Activated CD4-positive, alpha-beta T cell treated with anti-CD3 and anti-CD28 coated beads, Interleukin-2, amount 10 ng/mL, durations not matched to agents 24 days and 14 days (primary cell): ENCODE measurements around the gene MARF1. TPM values are rescaled to one million over a fixed set of nuclear protein-coding genes. Genes with fewer than 3 reads are reported as not detected.
"Not testable (repeated sequence)": the region's sequence is repeated elsewhere in the genome, so short reads cannot be mapped to it uniquely, and the experiment has no call there.

Experiments
- DNase-seq: peaks from one replicate; pipeline ENCODE4 v3.0.0; 2022
- H3K27ac Mint-ChIP-seq: one replicate; pipeline ENCODE4 v1.8.0; 2022; ENCODE audit warnings: mild to moderate bottlenecking, mixed read lengths
- H3K27me3 Mint-ChIP-seq: one replicate; pipeline ENCODE4 v1.8.0; 2022; ENCODE audit warnings: mixed read lengths
- H3K36me3 Mint-ChIP-seq: one replicate; pipeline ENCODE4 v1.8.0; 2022; ENCODE audit warnings: low read depth, mild to moderate bottlenecking, mixed read lengths
- H3K4me1 Mint-ChIP-seq: one replicate; pipeline ENCODE4 v1.8.0; 2021; ENCODE audit warnings: mixed read lengths
- H3K4me3 Mint-ChIP-seq: one replicate; pipeline ENCODE4 v1.8.0; 2022; ENCODE audit warnings: mild to moderate bottlenecking, moderate library complexity, mixed read lengths
- H3K9me3 Mint-ChIP-seq: one replicate; pipeline ENCODE4 v1.8.0; 2021; ENCODE audit warnings: mixed read lengths
- intact Hi-C: fragments of 100-400 bp; cut with micrococcal nuclease; formaldehyde crosslinking; loops from one replicate; pipeline ENCODE4 v1.15.1; 2023
- total RNA-seq: library from RNA; stranded (reverse); gene quantifications from 2 replicates; pipeline ENCODE4 v1.2.3, GENCODE V29; 2022

The MARF1 gene
- total RNA-seq, 1 donor from 2014 or later, result 55.6 TPM

DNA sequence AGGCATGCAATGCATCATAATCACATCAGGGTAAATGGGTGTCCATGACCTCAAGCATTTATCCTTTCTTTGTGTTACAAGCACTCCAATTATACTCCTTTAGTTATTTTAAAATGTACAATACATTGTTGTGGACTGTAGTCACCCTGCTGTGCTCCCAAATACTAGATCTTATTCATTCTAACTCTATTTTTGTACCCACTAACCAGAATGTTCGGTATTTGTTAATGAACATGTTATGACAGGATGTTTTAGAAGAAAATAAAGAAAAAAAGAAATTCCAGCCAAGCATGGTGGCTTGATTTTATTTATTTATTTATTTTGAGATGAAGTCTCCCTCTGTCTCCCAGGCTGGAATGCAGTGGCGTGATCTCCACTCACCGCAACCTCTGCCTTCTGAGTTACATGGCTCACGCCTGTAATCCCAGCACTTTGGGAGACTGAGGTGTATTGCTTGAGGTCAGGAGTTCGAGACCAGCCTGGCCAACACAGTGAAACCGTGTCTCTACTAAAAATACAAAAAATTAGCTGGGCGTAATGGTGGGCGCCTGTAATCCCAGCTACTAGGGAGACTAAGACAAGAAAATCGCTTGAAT lies 5.3 kb upstream of the MARF1 start:
- DNase-seq, result no peak
- H3K4me3 Mint-ChIP-seq, result no peak overlapping the region
- H3K4me1 Mint-ChIP-seq, result peaks cover 26% of the 10 kb centered on the region
- intact Hi-C loops, result no loop called here
- H3K27me3 Mint-ChIP-seq, result no peaks in the 10 kb centered on the region
- no peaks in the 10 kb centered on the region for H3K9me3 Mint-ChIP-seq
- H3K36me3 Mint-ChIP-seq, result peaks cover 15% of the 10 kb centered on the region
- no peak overlapping the region for H3K27ac Mint-ChIP-seq

DNA sequence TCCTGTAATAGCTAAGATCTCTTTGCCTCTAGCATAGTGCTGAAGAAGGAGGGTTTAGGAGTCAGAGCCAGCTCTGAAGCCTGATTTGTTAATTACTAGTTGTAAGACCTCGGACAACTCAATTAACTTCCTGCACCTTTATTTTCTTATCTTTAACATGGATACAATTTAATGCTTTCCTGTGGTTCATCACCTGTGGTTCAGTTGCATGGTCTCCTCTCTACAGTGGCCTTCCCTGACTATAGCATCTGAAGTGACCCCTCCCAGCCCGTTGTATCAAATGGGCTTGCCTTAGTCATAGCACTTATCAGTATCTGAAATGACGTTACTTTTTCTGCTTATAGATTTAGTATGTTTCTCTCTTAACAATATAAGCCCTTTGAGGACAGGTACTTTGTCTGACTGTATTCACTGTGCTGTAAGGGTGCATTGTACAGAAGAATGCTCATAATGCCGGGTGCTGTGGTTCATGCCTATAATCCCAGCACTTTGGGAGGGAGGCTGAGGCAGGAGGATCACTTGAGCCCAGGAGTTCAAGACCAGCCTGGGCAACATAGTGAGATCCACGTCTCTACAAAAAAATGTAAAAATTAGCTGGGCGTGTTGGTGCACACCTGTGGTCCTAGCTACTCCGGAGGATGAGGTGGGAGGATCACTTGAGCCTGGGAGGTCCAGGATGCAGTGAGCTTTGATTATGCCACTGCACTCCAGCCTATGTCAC lies 4.5 kb upstream of the MARF1 start:
- DNase-seq, result no peak
- no peak overlapping the region for H3K27ac Mint-ChIP-seq
- no peaks in the 10 kb centered on the region for H3K9me3 Mint-ChIP-seq
- peaks cover 19% of the 10 kb centered on the region for H3K4me1 Mint-ChIP-seq
- intact Hi-C loops, result no loop called here
- no peak overlapping the region for H3K4me3 Mint-ChIP-seq
- H3K36me3 Mint-ChIP-seq, result peaks cover 10% of the 10 kb centered on the region
- H3K27me3 Mint-ChIP-seq, result no peaks in the 10 kb centered on the region

DNA sequence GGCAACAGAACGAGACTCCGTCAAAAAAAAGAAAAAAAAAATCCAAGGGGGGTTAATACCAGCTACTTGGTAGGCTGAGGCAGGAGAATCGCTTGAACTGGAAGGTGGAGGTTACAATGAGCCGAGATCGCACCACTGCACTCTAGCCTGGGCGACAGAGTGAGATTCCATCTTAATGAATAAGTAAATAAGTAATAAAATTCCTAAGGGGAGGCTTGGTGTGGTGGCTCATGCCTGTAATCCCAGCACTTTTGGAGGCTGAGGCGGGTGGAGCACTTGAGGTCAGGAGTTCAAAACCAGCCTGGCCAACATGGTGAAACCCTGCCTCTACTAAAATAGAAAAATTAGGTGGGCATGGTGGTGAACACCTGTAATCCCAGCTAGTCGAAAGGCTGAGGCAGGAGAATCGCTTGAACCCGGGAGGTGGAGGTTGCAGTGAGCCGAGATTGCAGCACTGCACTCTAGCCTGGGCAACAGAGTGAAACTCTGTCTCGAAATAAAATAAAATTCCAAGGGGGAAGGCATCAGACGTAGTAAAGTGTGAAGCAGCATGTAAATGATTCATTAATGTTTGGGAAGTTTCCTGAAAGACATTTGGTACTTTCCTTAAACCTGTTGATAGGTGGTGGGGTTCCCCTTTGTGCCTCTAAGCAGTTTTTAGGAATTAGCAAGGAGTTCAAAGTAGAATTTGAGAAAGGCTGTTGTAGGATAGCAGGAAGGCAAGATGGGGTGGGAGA lies 3.8 kb upstream of the MARF1 start:
- H3K4me1 Mint-ChIP-seq, result peaks cover 22% of the 10 kb centered on the region
- H3K27ac Mint-ChIP-seq, H3K36me3 Mint-ChIP-seq, intact Hi-C loops, H3K4me3 Mint-ChIP-seq, H3K9me3 Mint-ChIP-seq, DNase-seq, H3K27me3 Mint-ChIP-seq: not testable (repeated sequence)

DNA sequence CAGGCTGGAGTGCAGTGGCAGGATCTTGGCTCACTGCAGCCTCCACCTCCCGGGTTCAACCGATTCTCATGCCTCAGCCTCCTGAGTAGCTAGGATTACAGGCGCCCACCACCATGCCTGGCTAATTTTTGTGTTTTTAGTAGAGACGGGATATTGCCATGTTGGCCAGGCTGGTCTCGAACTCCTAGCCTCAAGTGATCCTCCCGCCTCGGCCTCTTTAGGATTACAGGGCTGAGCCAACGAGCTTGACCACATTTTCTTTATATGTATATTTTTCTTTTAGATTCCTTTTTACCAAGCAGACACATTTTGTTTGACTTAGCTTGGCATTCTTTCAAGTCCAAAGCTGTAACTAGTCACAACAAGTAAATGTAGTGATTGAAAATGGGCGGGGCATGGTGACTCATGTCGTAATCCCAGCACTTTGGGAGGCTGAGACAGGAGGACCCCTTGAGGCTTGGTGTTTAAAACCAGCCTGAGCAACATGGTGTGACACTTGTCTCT lies 2.1 kb upstream of the MARF1 start:
- H3K36me3 Mint-ChIP-seq, H3K27ac Mint-ChIP-seq, H3K4me3 Mint-ChIP-seq, DNase-seq, H3K9me3 Mint-ChIP-seq, H3K27me3 Mint-ChIP-seq: not testable (repeated sequence)
- intact Hi-C loops, result loop anchor here (5.0 kb wide), 2 partner anchors 37 to 1013 kb away; partner anchors contain the start of genes BFAR and PARN
- peaks cover 33% of the 10 kb centered on the region for H3K4me1 Mint-ChIP-seq

DNA sequence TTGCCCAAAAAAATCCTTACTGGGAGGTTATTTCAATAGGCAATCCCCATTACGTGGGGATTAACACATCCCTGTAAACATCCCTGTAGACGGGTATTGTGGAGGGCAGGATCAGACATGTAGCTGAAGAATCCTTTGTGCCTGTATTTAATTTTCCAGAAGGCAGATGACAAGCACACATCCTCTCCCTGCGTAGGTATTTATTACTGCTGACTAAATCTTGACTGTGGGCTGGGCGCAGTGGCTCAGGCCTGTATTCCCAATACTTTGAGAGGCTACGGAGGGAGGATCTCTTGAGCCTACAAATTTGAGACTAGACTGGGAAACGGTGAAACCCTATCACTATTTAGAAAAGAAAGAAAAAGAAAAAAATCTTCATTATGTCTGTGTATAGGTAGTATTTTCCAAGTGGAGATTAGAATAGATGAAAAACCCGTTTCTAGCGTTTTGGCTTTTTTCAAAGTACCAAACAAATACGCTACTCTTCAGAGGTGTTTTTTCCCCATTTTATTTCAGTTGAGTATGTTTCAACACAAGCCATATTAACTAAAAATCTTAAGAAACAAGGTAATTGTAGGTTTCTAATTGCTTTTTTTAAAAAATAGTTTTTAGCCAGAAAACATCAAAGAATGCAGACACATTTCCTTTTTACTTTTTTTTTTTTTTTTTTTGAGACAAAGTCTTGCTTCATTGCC lies 1.5 kb upstream of the MARF1 start:
- Mint-ChIP-seq H3K27me3 (no peaks in the 10 kb centered on the region), H3K36me3 (peaks cover 8% of the 10 kb centered on the region), H3K4me1 (peaks cover 33% of the 10 kb centered on the region), H3K4me3 (peak overlapping the region; percentile 94), H3K27ac (peak overlapping the region; percentile 97), H3K9me3 (no peaks in the 10 kb centered on the region)
- intact Hi-C loops, result loop anchor here (5.0 kb wide), 2 partner anchors 38 to 1012 kb away; partner anchors contain the start of genes BFAR and PARN
- DNase-seq, result no peak

DNA sequence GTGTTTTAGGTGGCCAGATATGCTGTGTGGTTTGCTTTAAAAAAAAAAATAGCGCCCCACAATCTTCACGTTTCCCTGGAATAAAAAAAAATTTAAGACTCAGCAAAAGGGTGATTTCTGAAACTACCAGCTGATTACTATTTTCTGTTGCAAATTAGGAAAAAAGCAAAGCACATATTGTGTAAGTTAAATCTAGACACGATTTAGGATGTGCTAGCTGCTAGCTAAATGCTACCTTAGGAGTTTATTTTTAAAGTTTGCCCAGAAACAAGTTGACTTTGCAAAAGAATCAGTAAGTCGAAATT lies 944 bp upstream of the MARF1 start:
- H3K27me3 Mint-ChIP-seq, result no peaks in the 10 kb centered on the region
- H3K27ac Mint-ChIP-seq, result peak overlapping the region; percentile 97
- peaks cover 36% of the 10 kb centered on the region for H3K4me1 Mint-ChIP-seq
- no peak for DNase-seq
- H3K4me3 Mint-ChIP-seq, result peak overlapping the region; percentile 94
- intact Hi-C loops, result loop anchor here (1.0 to 5.0 kb wide), 6 partner anchors 7 to 1012 kb away; partner anchors contain the start of genes BFAR, CEP20 and PARN
- peaks cover 12% of the 10 kb centered on the region for H3K36me3 Mint-ChIP-seq
- H3K9me3 Mint-ChIP-seq, result peaks cover 2% of the 10 kb centered on the region

DNA sequence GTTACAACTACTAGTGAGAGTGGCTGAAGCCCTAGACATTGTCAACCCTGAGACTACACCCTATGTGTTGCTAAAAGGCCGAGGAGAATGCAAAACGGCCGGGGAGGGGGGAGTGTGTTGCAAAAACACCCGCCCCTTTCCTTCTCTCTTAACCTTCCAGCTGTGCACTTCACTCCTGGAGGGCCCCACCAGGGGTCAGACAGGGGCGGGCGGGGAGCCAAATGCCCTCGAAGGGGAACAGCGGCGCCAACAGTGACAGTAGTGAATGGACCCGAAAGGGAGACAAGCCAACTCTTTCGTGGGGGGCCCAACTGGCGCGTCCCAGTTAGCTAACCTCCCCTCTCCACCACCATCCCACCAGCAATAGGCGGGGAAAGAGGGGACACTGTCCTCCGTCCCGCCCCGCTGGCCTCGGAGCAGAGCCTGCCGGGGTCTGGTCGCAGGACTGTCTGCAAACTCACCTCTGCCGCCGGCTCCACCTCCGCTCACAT lies 352 bp downstream of the MARF1 start:
- Mint-ChIP-seq H3K36me3 (peaks cover 24% of the 10 kb centered on the region), H3K27ac (peak overlapping the region; percentile 97), H3K4me1 (peaks cover 44% of the 10 kb centered on the region), H3K9me3 (peaks cover 6% of the 10 kb centered on the region), H3K4me3 (peak overlapping the region; percentile 94), H3K27me3 (no peaks in the 10 kb centered on the region)
- DNase-seq, result peak; percentile 92
- intact Hi-C loops, result loop anchor here (1.0 to 5.0 kb wide), 6 partner anchors 9 to 1010 kb away; partner anchors contain the start of genes BFAR, CEP20 and PARN

DNA sequence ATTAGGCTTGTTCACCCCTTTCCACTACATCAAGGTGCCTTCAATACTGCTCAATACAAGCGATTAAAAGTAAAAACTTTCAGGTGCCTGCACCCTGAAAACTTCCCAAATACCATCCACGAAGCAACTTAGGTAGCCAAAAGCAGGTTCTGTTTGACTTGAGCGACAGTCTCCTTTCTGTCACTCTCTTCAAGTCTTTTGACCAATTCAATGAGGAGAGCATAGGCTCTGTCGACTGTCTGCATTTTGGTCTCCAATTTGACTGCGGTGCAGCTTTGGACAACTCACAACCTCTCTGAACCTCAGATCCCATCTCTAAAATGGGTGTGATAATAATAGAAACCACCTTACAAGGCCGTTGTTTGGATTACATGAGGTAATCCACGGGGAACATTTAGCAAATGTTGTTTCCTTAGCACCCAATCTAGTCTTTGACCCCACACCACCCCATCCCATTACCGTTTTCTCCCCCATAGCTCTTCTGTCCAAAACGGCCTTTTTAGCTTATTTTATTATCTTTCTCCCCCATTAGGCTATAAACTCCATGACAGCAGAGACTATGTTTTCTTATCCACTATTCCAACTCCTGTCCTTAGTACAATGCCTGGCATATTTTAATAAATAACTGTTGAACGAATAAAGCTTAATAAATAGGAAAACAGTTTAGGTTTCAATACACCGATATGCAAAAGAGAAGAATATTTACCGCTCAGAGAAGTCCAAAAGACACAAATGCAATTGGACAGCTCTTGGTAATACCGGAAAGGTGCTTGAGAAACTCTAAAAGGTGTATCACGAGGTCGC lies 999 bp downstream of the MARF1 start:
- intact Hi-C loops, result loop anchor here (2.0 to 5.0 kb wide), 4 partner anchors 40 to 1010 kb away; partner anchors contain the start of genes BFAR, CEP20 and PARN
- Mint-ChIP-seq H3K36me3 (peaks cover 30% of the 10 kb centered on the region), H3K9me3 (peaks cover 6% of the 10 kb centered on the region), H3K27ac (peak overlapping the region; percentile 97), H3K27me3 (no peaks in the 10 kb centered on the region), H3K4me1 (peaks cover 50% of the 10 kb centered on the region), H3K4me3 (peak overlapping the region; percentile 94)
- DNase-seq, result no peak

DNA sequence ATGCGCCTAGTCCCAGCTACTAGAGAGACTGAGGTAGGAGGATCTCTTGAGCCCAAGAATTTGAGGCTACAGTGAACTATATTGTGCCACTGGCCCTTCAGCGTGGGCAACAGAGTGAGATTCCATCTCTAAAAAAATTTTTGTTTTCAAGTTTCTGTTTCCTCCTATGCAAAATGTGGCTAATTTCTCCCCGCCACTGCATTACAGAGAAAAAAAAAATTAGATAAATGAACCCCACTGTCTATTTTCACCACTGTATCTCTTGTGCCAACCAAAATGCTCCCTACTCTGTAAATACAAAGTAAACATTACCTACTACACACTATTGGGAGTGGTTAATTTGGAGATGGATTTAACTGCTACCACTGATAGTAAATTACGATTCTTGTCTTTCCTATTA lies 2.0 kb downstream of the MARF1 start:
- Mint-ChIP-seq H3K27me3 (no peaks in the 10 kb centered on the region), H3K9me3 (peaks cover 6% of the 10 kb centered on the region), H3K4me3 (peak overlapping the region; percentile 94), H3K4me1 (peaks cover 60% of the 10 kb centered on the region), H3K36me3 (peaks cover 39% of the 10 kb centered on the region), H3K27ac (peak overlapping the region; percentile 97)
- DNase-seq, result no peak
- intact Hi-C loops, result loop anchor here (5.0 kb wide), 2 partner anchors 41 to 1009 kb away; partner anchors contain the start of genes BFAR and PARN

DNA sequence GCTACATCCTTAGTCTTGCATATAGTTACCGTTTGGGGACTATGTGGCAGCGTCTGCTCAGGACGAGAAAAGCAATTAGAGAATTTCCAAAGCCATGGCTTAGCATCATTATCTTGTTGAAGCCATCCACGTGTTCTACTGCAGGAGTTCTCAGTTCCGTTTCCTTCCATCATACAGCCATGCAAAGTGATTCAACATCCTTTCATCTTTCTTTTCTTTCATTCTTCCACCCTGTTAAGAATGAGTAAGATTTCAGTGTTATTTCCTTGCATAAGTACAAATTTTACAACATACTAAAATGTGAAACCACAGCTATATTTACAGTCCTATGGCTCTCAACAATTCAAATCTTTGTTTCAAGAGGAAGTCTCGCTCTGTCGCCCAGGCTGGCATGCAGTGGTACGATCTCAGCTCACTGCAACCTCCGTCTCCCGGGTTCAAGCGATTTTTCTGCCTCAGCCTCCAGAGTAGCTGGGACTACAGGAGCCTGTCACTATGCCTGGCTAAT lies 3.8 kb downstream of the MARF1 start:
- no peak for DNase-seq
- Mint-ChIP-seq H3K27ac (peak overlapping the region; percentile 92), H3K36me3 (peaks cover 53% of the 10 kb centered on the region), H3K4me1 (peaks cover 67% of the 10 kb centered on the region), H3K27me3 (no peaks in the 10 kb centered on the region), H3K9me3 (peaks cover 6% of the 10 kb centered on the region), H3K4me3 (peak overlapping the region; percentile 67)
- intact Hi-C loops, result loop anchor here (1.0 to 5.0 kb wide), 3 partner anchors 48 to 212 kb away; no protein-coding TSS in a partner anchor

DNA sequence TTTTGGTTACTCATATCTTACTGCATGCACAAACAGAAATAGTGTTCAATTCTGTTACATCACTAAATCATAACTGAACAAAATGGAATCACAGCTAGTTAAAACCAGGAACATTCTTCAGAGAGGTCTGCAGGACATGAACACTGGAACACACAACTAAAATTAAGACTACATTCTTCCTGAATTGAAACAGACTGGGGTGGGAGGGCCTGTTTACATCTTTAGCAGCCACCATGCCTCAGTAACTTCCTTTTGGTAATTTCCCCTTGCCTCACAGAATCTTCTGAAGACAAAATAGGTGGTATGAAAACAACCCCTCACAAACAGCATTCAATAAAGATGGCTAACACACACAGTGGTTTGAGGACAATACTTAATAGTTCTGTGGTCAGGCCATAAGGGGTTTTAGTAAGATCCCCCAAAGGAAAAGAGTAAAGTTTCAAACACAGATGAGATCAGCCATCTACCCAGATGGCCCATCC lies 6.5 kb downstream of the MARF1 start:
- H3K27me3 Mint-ChIP-seq, result no peaks in the 10 kb centered on the region
- DNase-seq, result peak; percentile 71
- H3K4me1 Mint-ChIP-seq, result peaks cover 59% of the 10 kb centered on the region
- peak overlapping the region; percentile 66 for H3K4me3 Mint-ChIP-seq
- intact Hi-C loops, result loop anchor here (5.0 kb wide), 1 partner anchor 66 kb away; no protein-coding TSS in a partner anchor
- peaks cover 10% of the 10 kb centered on the region for H3K9me3 Mint-ChIP-seq
- peaks cover 71% of the 10 kb centered on the region for H3K36me3 Mint-ChIP-seq
- H3K27ac Mint-ChIP-seq, result peak overlapping the region; percentile 91

DNA sequence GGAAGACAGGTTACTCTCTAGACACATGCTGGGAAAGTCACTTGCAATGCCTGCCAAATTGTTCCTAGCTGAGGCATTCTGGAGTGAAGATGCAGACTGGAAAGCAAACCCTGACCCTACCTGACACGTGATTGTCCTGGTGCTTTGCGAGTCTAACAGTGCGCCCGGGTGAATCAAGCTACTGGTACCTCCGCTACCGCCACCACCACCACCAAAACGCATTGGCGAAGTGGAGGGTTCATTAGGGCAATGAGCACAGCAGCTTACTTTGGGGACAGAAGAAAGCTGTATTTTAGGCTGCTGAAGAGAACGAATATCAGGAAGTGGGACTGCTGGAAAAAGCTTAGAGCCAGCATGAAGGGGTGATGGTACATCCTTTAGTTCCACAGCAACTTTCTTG lies 7.0 kb downstream of the MARF1 start:
- intact Hi-C loops, result loop anchor here (5.0 kb wide), 1 partner anchor 66 kb away; no protein-coding TSS in a partner anchor
- DNase-seq, result no peak
- H3K36me3 Mint-ChIP-seq, result peaks cover 73% of the 10 kb centered on the region
- H3K27me3 Mint-ChIP-seq, result no peaks in the 10 kb centered on the region
- peak overlapping the region; percentile 66 for H3K4me3 Mint-ChIP-seq
- peak overlapping the region; percentile 91 for H3K27ac Mint-ChIP-seq
- H3K9me3 Mint-ChIP-seq, result peaks cover 10% of the 10 kb centered on the region
- H3K4me1 Mint-ChIP-seq, result peaks cover 54% of the 10 kb centered on the region
